Kidney glomerular epithelial cell (primary cell): Measurements from ENCODE around the gene GPC2.

Source experiments
- DNase-seq: peaks from one replicate; lab custom pipeline; 2025; lab: John Stamatoyannopoulos, UW

The GPC2 gene

GRCh38 chr7:100122568-100122967, 54.6 kb downstream of the GPC2 start:
- DNase-seq, result no peak

- no peak for DNase-seq
These were observed 55.1 kb downstream of the GPC2 start for GRCh38 chr7:100122067-100122466.

GRCh38 chr7:100120733-100121036, 56.5 kb downstream of the GPC2 start:
- DNase-seq, result no peak

GRCh38 chr7:100119970-100120732, 57.0 kb downstream of the GPC2 start:
- peak; percentile 58 for DNase-seq
